HepG2 (cell line): Measurements from ENCODE around the gene WNT10A. TPM values are rescaled to one million over a fixed set of nuclear protein-coding genes. Genes with fewer than 3 reads are reported as not detected.

Experiments used
- AGO1 ChIP-seq: fragments of 200-400 bp; formaldehyde crosslinking; IDR thresholded peaks from 2 replicates; pipeline ENCODE4 v1.6.1; 2017; ENCODE audit warnings: mild to moderate bottlenecking, low read depth, low read length, moderate library complexity; ENCODE audit not compliant: poor library complexity, severe bottlenecking
- ATF7 ChIP-seq, 2 experiments: fragments of 450-650 bp in 1 of 2; sonication (generic) in 1 of 2; formaldehyde crosslinking in 1 of 2; IDR thresholded peaks; 2 replicates each; pipeline versions ENCODE4 v1.4.0 to v1.6.1; 2016 to 2020; ENCODE audit warnings: antibody characterized with exemption in 1 of 2, mild to moderate bottlenecking in 1 of 2, missing genetic modification reagents in 1 of 2
- DR1 ChIP-seq: sonication (generic); formaldehyde crosslinking; IDR thresholded peaks from 2 replicates; pipeline ENCODE4 v1.8.0; 2021; ENCODE audit warnings: mild to moderate bottlenecking, missing genetic modification reagents, inconsistent platforms
- EZH2 ChIP-seq: conservative IDR thresholded peaks from 2 replicates; pipeline ENCODE4 v1.6.1; 2012; ENCODE audit warnings: mild to moderate bottlenecking, low read depth, low read length, moderate library complexity
- HMGA1 ChIP-seq: sonication (generic); formaldehyde crosslinking; conservative IDR thresholded peaks from 2 replicates; pipeline ENCODE4 v1.4.0; 2020; ENCODE audit warnings: missing genetic modification reagents
- JUND ChIP-seq: sonication (generic); formaldehyde crosslinking; IDR thresholded peaks from 2 replicates; pipeline ENCODE4 v1.8.0; 2022; ENCODE audit warnings: mild to moderate bottlenecking, missing genetic modification reagents
- LRRFIP1 ChIP-seq: sonication (generic); formaldehyde crosslinking; conservative IDR thresholded peaks from 2 replicates; pipeline ENCODE4 v1.4.0; 2020; ENCODE audit warnings: missing genetic modification reagents
- MED1 ChIP-seq: sonication (generic); formaldehyde crosslinking; IDR thresholded peaks from 2 replicates; pipeline ENCODE4 v1.4.0; 2020; ENCODE audit warnings: missing genetic modification reagents
- MEIS1 ChIP-seq: sonication (generic); formaldehyde crosslinking; IDR thresholded peaks from 2 replicates; pipeline ENCODE4 v1.9.0; 2021; ENCODE audit warnings: mild to moderate bottlenecking, missing genetic modification reagents, moderate library complexity, borderline replicate concordance
- PITX1 ChIP-seq: sonication (generic); formaldehyde crosslinking; IDR thresholded peaks from 2 replicates; pipeline ENCODE4 v1.5.1; 2020; ENCODE audit warnings: mild to moderate bottlenecking, missing genetic modification reagents
- RBM39 ChIP-seq: fragments of 200-400 bp; formaldehyde crosslinking; IDR thresholded peaks from one replicate; pipeline ENCODE4 v1.6.1; 2018; ENCODE audit warnings: antibody characterized with exemption, mild to moderate bottlenecking, low read depth, low read length; ENCODE audit not compliant: poor library complexity, severe bottlenecking
- SNRNP70 ChIP-seq: fragments of 200-400 bp; formaldehyde crosslinking; IDR thresholded peaks from 2 replicates; pipeline ENCODE4 v1.6.1; 2017; ENCODE audit warnings: mild to moderate bottlenecking, low read depth, low read length, moderate library complexity
- TEAD3 ChIP-seq: optimal IDR thresholded peaks from 2 replicates; pipeline ENCODE3; 2016; ENCODE audit warnings: borderline replicate concordance
- ZFP37 ChIP-seq: sonication (generic); formaldehyde crosslinking; IDR thresholded peaks from 2 replicates; pipeline ENCODE4 v1.4.0; 2020; ENCODE audit warnings: missing genetic modification reagents, borderline replicate concordance
- ZNF34 ChIP-seq: sonication (generic); formaldehyde crosslinking; IDR thresholded peaks from 2 replicates; pipeline ENCODE4 v1.4.0; 2020; ENCODE audit warnings: mild to moderate bottlenecking, missing genetic modification reagents, borderline replicate concordance
- ZNF407 ChIP-seq: sonication (generic); formaldehyde crosslinking; IDR thresholded peaks from one replicate; pipeline ENCODE4 v1.5.1; 2020; ENCODE audit warnings: mild to moderate bottlenecking, missing genetic modification reagents; ENCODE audit errors: not compliant biosample characterization
- ZNF674 ChIP-seq: sonication (generic); formaldehyde crosslinking; IDR thresholded peaks from 2 replicates; pipeline ENCODE4 v1.5.0; 2020; ENCODE audit warnings: low read depth, mild to moderate bottlenecking, missing genetic modification reagents
- ZNF766 ChIP-seq: sonication (generic); formaldehyde crosslinking; IDR thresholded peaks from 2 replicates; pipeline ENCODE4 v1.5.0; 2020; ENCODE audit warnings: missing genetic modification reagents, borderline replicate concordance
- polyA plus RNA-seq, 8 experiments: library from polyadenylated mRNA; depleted of rRNA in 3 of 8; stranded (reverse) in 7 of 8; unstranded in 1 of 8; fragments of >200 nt; fragmentation: Illumina TruSeq in 4 of 8; extraction: Trizol in 4 of 8; gene quantifications; 2 replicates each; pipeline versions ENCODE4 v1.2.1 to v1.2.3, GENCODE V29; 2011 to 2016; ENCODE audit warnings: low read depth in 4 of 8, missing spikeins in 1 of 8, mixed read lengths in 1 of 8; ENCODE audit not compliant: insufficient read depth in 1 of 8
- total RNA-seq, 5 experiments: library from RNA; depleted of rRNA; stranded (reverse); fragments of >200 nt; fragmentation: Illumina TruSeq; extraction: Trizol; gene quantifications; 2 replicates each; pipeline ENCODE4 v1.2.3, GENCODE V29; 2016; ENCODE audit warnings: low read depth in 1 of 5

Gene WNT10A
- total and polyA plus RNA-seq, 2 of the 13 experiments (the other 11 are each of a cell fraction or from before 2014, with no cell fraction given), result 0.03 TPM; not detected in 1

GRCh38 chr2:218898109-218898878 is 17.6 kb downstream of the WNT10A start (continued):
- TF ChIP-seq ZNF407 (CRISPR knock-in tag), result peak; percentile 67
- 0 out of 2 replicates have a peak, but pooled peaks have one; percentile 79 for TF ChIP-seq EZH2
- peak; percentile 40; the same call in 1 of the 2 replicates for TF ChIP-seq ZNF766 (CRISPR knock-in tag)
- no peak for TF ChIP-seq ZFP37 (CRISPR knock-in tag)
- no peak; the same call in 1 of the 2 replicates for TF ChIP-seq MED1
- TF ChIP-seq TEAD3 (CRISPR knock-in tag), result peak; percentile 24
- TF ChIP-seq ATF7 (IDR thresholded peaks at IDR 0.05), result no peak
- peak; percentile 78; the same call in 1 of the 2 replicates for TF ChIP-seq ATF7 (CRISPR knock-in tag; IDR thresholded peaks at IDR 0.05)
- TF ChIP-seq ZNF674 (CRISPR knock-in tag), result no peak
- peak; percentile 95; the same call in 1 of the 2 replicates for TF ChIP-seq MEIS1 (CRISPR knock-in tag)
- peak; percentile 76 for TF ChIP-seq RBM39
- TF ChIP-seq HMGA1 (CRISPR knock-in tag), result no peak
- TF ChIP-seq AGO1, result no peak
- no peak for TF ChIP-seq SNRNP70
- TF ChIP-seq ZNF34 (CRISPR knock-in tag), result no peak; the same call in 1 of the 2 replicates
- peak; percentile 77 for TF ChIP-seq PITX1 (CRISPR knock-in tag)
- no peak for TF ChIP-seq LRRFIP1 (CRISPR knock-in tag)
- TF ChIP-seq JUND, result no peak; the same call in 1 of the 2 replicates
- no peak for TF ChIP-seq DR1
